Small intestine (tissue), 7 donors: ENCODE data around the gene UCHL1. TPM values are rescaled to one million over a fixed set of nuclear protein-coding genes. Genes with fewer than 3 reads are reported as not detected.
A peak's percentile ranks its signal among the peaks of the same experiment; 100 is the strongest.

Experiments used
- DNase-seq, 2 donors: peaks; one replicate each; pipeline versions ENCODE4 v3.0.0 to v3.0.0-alpha.2; 2013
- FAIRE-seq: peaks from 2 replicates; lab custom pipeline; 2012; peaks lifted over from hg19 to GRCh38; lab: Jason Lieb, UNC
- H3K27ac ChIP-seq, 3 donors: one replicate each; pipeline ENCODE4 v1.5.1; 2013; ENCODE audit warnings: low read length in 2 of 3, mild to moderate bottlenecking in 2 of 3, control low read depth in 1 of 3, inconsistent platforms in 1 of 3, low read depth in 1 of 3, moderate library complexity in 1 of 3
- H3K27me3 ChIP-seq, 3 donors: one replicate each; pipeline ENCODE4 v1.6.1; 2013; ENCODE audit warnings: low read length in 3 of 3, inconsistent platforms in 1 of 3; ENCODE audit not compliant: control insufficient read depth in 3 of 3, insufficient read depth in 3 of 3
- H3K36me3 ChIP-seq, 3 donors: one replicate each; pipeline ENCODE4 v1.6.1; 2013; ENCODE audit warnings: low read length in 3 of 3, inconsistent platforms in 1 of 3, low read depth in 1 of 3, mild to moderate bottlenecking in 1 of 3, moderate library complexity in 1 of 3; ENCODE audit not compliant: control insufficient read depth in 3 of 3, insufficient read depth in 2 of 3
- H3K4me1 ChIP-seq, 3 donors: one replicate each; pipeline ENCODE4 v1.6.1; 2013; ENCODE audit warnings: low read length in 2 of 3, inconsistent platforms in 1 of 3, low read depth in 1 of 3, mild to moderate bottlenecking in 1 of 3, moderate library complexity in 1 of 3; ENCODE audit not compliant: control insufficient read depth in 3 of 3, insufficient read depth in 2 of 3
- H3K4me3 ChIP-seq, 3 donors: one replicate each; pipeline ENCODE4 v1.5.1; 2013; ENCODE audit warnings: low read length in 3 of 3, control low read depth in 1 of 3, inconsistent platforms in 1 of 3, low read depth in 1 of 3, mild to moderate bottlenecking in 1 of 3, moderate library complexity in 1 of 3
- H3K9me3 ChIP-seq, 2 donors: one replicate each; pipeline ENCODE4 v1.6.1; 2013; ENCODE audit warnings: low read depth in 1 of 2, low read length in 1 of 2; ENCODE audit not compliant: control insufficient read depth in 2 of 2, insufficient read depth in 1 of 2
- WGBS, 3 donors: extraction: QIAGEN DNeasy Blood & Tissue Kit; methylation state at CpG; one replicate each; pipeline ENCODE4 v1.1.7; 2013; 5-methylcytosine and 5-hydroxymethylcytosine counted together
- polyA plus RNA-seq, 4 donors: library from polyadenylated mRNA; stranded (reverse) in 3 of 4; unstranded in 1 of 4; fragments of 200-250 nt in 3 of 4; fragments of 120-200 nt in 1 of 4; gene quantifications; one replicate each; pipeline versions ENCODE4 v1.2.1 to v1.2.3, GENCODE V29; 2013
- donor health status: healthy with polysubstance abuse.
- donor health status: control.
- donor health status: control.
- donor health status: Bipolar disorder and iron deficiency.
- donor health status: healthy.

Gene UCHL1
- polyA plus RNA-seq, 4 donors = 5.4 to 134 (median 7.3) TPM; not detected in 1

GRCh38 chr4:41213625-41214135 is 43.0 kb upstream of the UCHL1 start:
- Histone ChIP-seq H3K27ac (peak overlapping the region; percentile 34 to 86 (median 53)), H3K9me3 (peaks cover 0 to 6% of the 10 kb centered on the region in 2 donors), H3K4me1 (peaks cover 0 to 39% (median 3%) of the 10 kb centered on the region in 3 donors), H3K27me3 (peaks cover 0 to 3% (median 0%) of the 10 kb centered on the region in 3 donors), H3K36me3 (no peaks in the 10 kb centered on the region), H3K4me3 (peak overlapping the region; percentile 48 to 85 (median 74))
- FAIRE-seq = no peak
- DNase-seq = peak in 1 of 2 donors; percentile 35
- WGBS, 3 donors = 1 to 2% (median 1%) methylated on average over 29 to 35 of the region's 35 CpGs

- Histone ChIP-seq H3K4me1 (peaks cover 0 to 36% (median 3%) of the 10 kb centered on the region in 3 donors), H3K4me3 (peak within 1 kb of the TSS; percentile 48 to 85 (median 74)), H3K9me3 (peaks cover 0 to under 1% of the 10 kb centered on the region in 2 donors), H3K36me3 (no peaks in the 10 kb centered on the region), H3K27me3 (peaks cover 0 to 3% (median 0%) of the 10 kb centered on the region in 3 donors), H3K27ac (peak within 1 kb of the TSS; percentile 34 to 86 (median 73))
- WGBS, 3 donors = 0 to 1% (median 1%) methylated on average over 48 to 71 of the region's 71 CpGs
- FAIRE-seq = no peak
- DNase-seq = peak; percentile 97 to 98
These were observed 42.4 kb upstream of the UCHL1 start, which contains the start of gene APBB2 for GRCh38 chr4:41214136-41214824. APBB2 (minus strand) TSS chr4:41214542; CDS start chr4:41033254, 181,288 bp downstream.

GRCh38 chr4:41214825-41215146 is 41.9 kb upstream of the UCHL1 start:
- H3K36me3 ChIP-seq = no peaks in the 10 kb centered on the region
- H3K4me3 ChIP-seq = peak overlapping the region in 2 of 3 donors; percentile 25 to 74
- 8 to 18% (median 9%) methylated on average over 7 to 8 of the region's 8 CpGs for WGBS, 3 donors
- H3K4me1 ChIP-seq = peaks cover 0 to 32% (median 3%) of the 10 kb centered on the region in 3 donors
- no peaks in the 10 kb centered on the region for H3K9me3 ChIP-seq
- DNase-seq (no peak), FAIRE-seq (no peak)
- peaks cover 0 to 3% (median 0%) of the 10 kb centered on the region in 3 donors for H3K27me3 ChIP-seq
- H3K27ac ChIP-seq = peak overlapping the region; percentile 11 to 73 (median 27)

- DNase-seq = peak in 1 of 2 donors; percentile 34
- Histone ChIP-seq H3K9me3 (no peaks in the 10 kb centered on the region), H3K4me1 (peaks cover 0 to 28% (median 2%) of the 10 kb centered on the region in 3 donors), H3K36me3 (no peaks in the 10 kb centered on the region), H3K27ac (peak overlapping the region in 2 of 3 donors; percentile 11 to 73), H3K27me3 (peaks cover 0 to 3% (median 0%) of the 10 kb centered on the region in 3 donors), H3K4me3 (peak overlapping the region in 1 of 3 donors; percentile 25)
- FAIRE-seq = no peak
- 14 to 41% (median 23%) methylated on average over 9 of the region's 9 CpGs for WGBS, 3 donors
These were observed 41.6 kb upstream of the UCHL1 start for GRCh38 chr4:41215155-41215554.

GRCh38 chr4:41215969-41216293 is 40.8 kb upstream of the UCHL1 start:
- DNase-seq (no peak), FAIRE-seq (no peak)
- Histone ChIP-seq H3K4me3 (peak overlapping the region in 2 of 3 donors; percentile 62 to 89), H3K36me3 (no peaks in the 10 kb centered on the region), H3K27ac (peak overlapping the region in 2 of 3 donors; percentile 66 to 69), H3K27me3 (peaks cover 0 to 3% (median 0%) of the 10 kb centered on the region in 3 donors), H3K4me1 (peaks cover 0 to 26% (median 0%) of the 10 kb centered on the region in 3 donors), H3K9me3 (no peaks in the 10 kb centered on the region)
- WGBS, 3 donors = 7 to 21% (median 18%) methylated on average over 8 of the region's 8 CpGs

GRCh38 chr4:41216294-41217019 is 40.3 kb upstream of the UCHL1 start:
- Histone ChIP-seq H3K36me3 (no peaks in the 10 kb centered on the region), H3K27ac (peak overlapping the region; percentile 63 to 95 (median 93)), H3K4me1 (peaks cover 0 to 26% (median 0%) of the 10 kb centered on the region in 3 donors), H3K27me3 (peaks cover 0 to 3% (median 0%) of the 10 kb centered on the region in 3 donors), H3K9me3 (no peaks in the 10 kb centered on the region), H3K4me3 (peak overlapping the region in 2 of 3 donors; percentile 62 to 89)
- DNase-seq = peak; percentile 85 to 93
- no peak for FAIRE-seq
- WGBS, 3 donors = 1 to 3% (median 1%) methylated on average over 43 to 59 of the region's 59 CpGs

- Histone ChIP-seq H3K4me1 (peaks cover 0 to 26% (median 0%) of the 10 kb centered on the region in 3 donors), H3K9me3 (no peaks in the 10 kb centered on the region), H3K36me3 (no peaks in the 10 kb centered on the region), H3K27me3 (peaks cover 0 to 3% (median 0%) of the 10 kb centered on the region in 3 donors), H3K27ac (peak overlapping the region in 2 of 3 donors; percentile 93 to 95), H3K4me3 (peak overlapping the region in 2 of 3 donors; percentile 62 to 89)
- 4 to 11% (median 5%) methylated on average over 2 of the region's 2 CpGs for WGBS, 3 donors
- no peak for DNase-seq
- no peak for FAIRE-seq
These were observed 39.8 kb upstream of the UCHL1 start for GRCh38 chr4:41217020-41217333.

- Histone ChIP-seq H3K4me1 (peaks cover 0 to 26% (median 0%) of the 10 kb centered on the region in 3 donors), H3K9me3 (no peaks in the 10 kb centered on the region), H3K27ac (peak overlapping the region in 1 of 3 donors; percentile 95), H3K4me3 (no peak overlapping the region), H3K36me3 (no peaks in the 10 kb centered on the region), H3K27me3 (peaks cover 0 to 3% (median 0%) of the 10 kb centered on the region in 3 donors)
- no peak for FAIRE-seq
- 72 to 85% (median 82%) methylated on average over 2 of the region's 2 CpGs for WGBS, 3 donors
- no peak for DNase-seq
These were observed 39.4 kb upstream of the UCHL1 start for GRCh38 chr4:41217374-41217773.
